B cell (primary cell): Measurements from ENCODE around the gene CHRM4.

Experiments used
- EZH2 ChIP-seq: IDR thresholded peaks from 2 replicates; pipeline ENCODE4 v1.6.1; 2012; ENCODE audit warnings: borderline replicate concordance, low read depth, mild to moderate bottlenecking, moderate library complexity, low read length; ENCODE audit not compliant: insufficient read depth, poor library complexity, severe bottlenecking
- TF ChIP-seq, protein P1 (sequence below): fragments of 200-600 bp; IDR thresholded peaks from one replicate; pipeline ENCODE4 v1.8.0; 2022; ENCODE audit warnings: antibody characterized with exemption, mild to moderate bottlenecking

DNA sequence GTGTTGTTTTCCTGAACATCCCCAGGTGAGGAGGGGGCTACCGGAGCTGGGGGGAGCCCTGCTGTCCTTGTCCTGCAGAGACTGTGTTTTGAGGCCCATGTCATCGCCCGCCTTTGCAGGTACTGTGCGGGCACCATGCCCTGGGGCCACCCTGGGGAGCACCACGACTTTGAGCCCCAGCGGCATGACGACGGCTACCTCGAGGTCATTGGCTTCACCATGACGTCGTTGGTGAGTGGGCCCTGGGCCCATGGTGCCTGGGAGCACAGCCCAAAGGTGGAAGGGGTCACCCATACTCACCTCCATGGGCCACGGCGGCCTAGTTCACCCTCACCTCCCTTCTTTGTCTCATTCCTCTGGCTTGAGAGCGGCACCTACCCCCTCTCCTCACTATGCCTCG is 16.8 kb downstream of the CHRM4 start:
- TF ChIP-seq, protein P1, sequence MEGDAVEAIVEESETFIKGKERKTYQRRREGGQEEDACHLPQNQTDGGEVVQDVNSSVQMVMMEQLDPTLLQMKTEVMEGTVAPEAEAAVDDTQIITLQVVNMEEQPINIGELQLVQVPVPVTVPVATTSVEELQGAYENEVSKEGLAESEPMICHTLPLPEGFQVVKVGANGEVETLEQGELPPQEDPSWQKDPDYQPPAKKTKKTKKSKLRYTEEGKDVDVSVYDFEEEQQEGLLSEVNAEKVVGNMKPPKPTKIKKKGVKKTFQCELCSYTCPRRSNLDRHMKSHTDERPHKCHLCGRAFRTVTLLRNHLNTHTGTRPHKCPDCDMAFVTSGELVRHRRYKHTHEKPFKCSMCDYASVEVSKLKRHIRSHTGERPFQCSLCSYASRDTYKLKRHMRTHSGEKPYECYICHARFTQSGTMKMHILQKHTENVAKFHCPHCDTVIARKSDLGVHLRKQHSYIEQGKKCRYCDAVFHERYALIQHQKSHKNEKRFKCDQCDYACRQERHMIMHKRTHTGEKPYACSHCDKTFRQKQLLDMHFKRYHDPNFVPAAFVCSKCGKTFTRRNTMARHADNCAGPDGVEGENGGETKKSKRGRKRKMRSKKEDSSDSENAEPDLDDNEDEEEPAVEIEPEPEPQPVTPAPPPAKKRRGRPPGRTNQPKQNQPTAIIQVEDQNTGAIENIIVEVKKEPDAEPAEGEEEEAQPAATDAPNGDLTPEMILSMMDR, result no peak
- TF ChIP-seq EZH2, result no peak
